GM12878 (cell line): ENCODE measurements around the gene OPRM1.

Experiments used
- BCL3 ChIP-seq: IDR thresholded peaks from 2 replicates; pipeline ENCODE4 v1.6.1; 2011; ENCODE audit warnings: borderline replicate concordance, low read depth, mild to moderate bottlenecking, moderate library complexity, low read length; ENCODE audit not compliant: insufficient read depth, poor library complexity, severe bottlenecking
- CHD1 ChIP-seq: IDR thresholded peaks from 2 replicates; pipeline ENCODE4 v1.6.1; 2012; ENCODE audit warnings: low read depth, low read length, improper control_type of control experiment
- CREM ChIP-seq: IDR thresholded peaks from 2 replicates; pipeline ENCODE4 v1.6.1; 2014; ENCODE audit warnings: antibody characterized with exemption, low read depth
- CTCF ChIP-seq, 3 experiments: IDR thresholded peaks in 2 of 3; conservative IDR thresholded peaks in 1 of 3; 2 replicates each; pipeline ENCODE4 v1.5.1; 2011; ENCODE audit warnings: low read depth in 3 of 3, low read length in 3 of 3, mild to moderate bottlenecking in 3 of 3, control low read depth in 2 of 3, moderate library complexity in 2 of 3, inconsistent platforms in 1 of 3, mixed read lengths in 1 of 3; ENCODE audit not compliant: control insufficient read depth in 2 of 3, insufficient read depth in 1 of 3; ENCODE audit errors: extremely low read depth in 1 of 3
- EED ChIP-seq: sonication (generic); IDR thresholded peaks from 2 replicates; pipeline ENCODE4 v1.6.1; 2016; ENCODE audit warnings: antibody characterized with exemption, low read depth
- EGR1 ChIP-seq, 2 experiments: IDR thresholded peaks; 1 replicate in 1 of 2; 2 replicates in 1 of 2; pipeline ENCODE4 v1.6.1; 2011 to 2012; ENCODE audit warnings: low read depth in 2 of 2, low read length in 2 of 2, borderline replicate concordance in 1 of 2, mild to moderate bottlenecking in 1 of 2, moderate library complexity in 1 of 2
- EZH2 ChIP-seq: IDR thresholded peaks from 2 replicates; pipeline ENCODE4 v1.6.1; 2012; ENCODE audit warnings: low read depth, mild to moderate bottlenecking, control low read depth, inconsistent platforms, low read length, borderline replicate concordance; ENCODE audit not compliant: control insufficient read depth
- IRF4 ChIP-seq: IDR thresholded peaks from 2 replicates; pipeline ENCODE4 v1.6.1; 2011; ENCODE audit warnings: low read depth, low read length
- MAX ChIP-seq: IDR thresholded peaks from 2 replicates; pipeline ENCODE4 v1.6.1; 2012; ENCODE audit warnings: low read depth, low read length, improper control_type of control experiment
- MLLT1 ChIP-seq: fragments of 450-650 bp; IDR thresholded peaks from 2 replicates; pipeline ENCODE4 v1.6.1; 2016; ENCODE audit warnings: mild to moderate bottlenecking
- POLR2A ChIP-seq: IDR thresholded peaks from 2 replicates; pipeline ENCODE4 v1.6.1; 2011; ENCODE audit warnings: low read depth, mild to moderate bottlenecking, low read length
- RELA ChIP-seq: fragments of 450-650 bp; IDR thresholded peaks from 2 replicates; pipeline ENCODE4 v1.8.0; 2014; ENCODE audit warnings: borderline replicate concordance; ENCODE audit not compliant: partially characterized antibody
- ZBTB33 ChIP-seq: fragments of 450-650 bp; IDR thresholded peaks from 2 replicates; pipeline ENCODE4 v1.6.1; 2017; ENCODE audit warnings: mild to moderate bottlenecking
- ZNF217 ChIP-seq: fragments of 450-650 bp; IDR thresholded peaks from 2 replicates; pipeline ENCODE4 v1.6.1; 2017; ENCODE audit warnings: antibody characterized with exemption, mild to moderate bottlenecking

- TF ChIP-seq CHD1 (no peak), CTCF (IDR thresholded peaks at IDR 0.05 in 2 of 3, conservative IDR thresholded peaks at IDR 0.05 in 1 of 3; ENCODE audit: control insufficient read depth in 2 of 3, extremely low read depth in 1 of 3, insufficient read depth in 1 of 3, low read depth in 3 of 3, low read length in 3 of 3) (no peak), EZH2 (no peak), MAX (no peak), EED (no peak), POLR2A (no peak), CREM (no peak), MLLT1 (no peak), RELA (no peak), ZNF217 (no peak), BCL3 (no peak), IRF4 (no peak), EGR1 (IDR thresholded peaks at IDR 0.05; ENCODE audit: borderline replicate concordance in 1 of 2, low read depth in 2 of 2, low read length in 2 of 2) (no peak), ZBTB33 (no peak)
Observed at GRCh38 chr6:154218301-154218700, 179.3 kb downstream of the OPRM1 start.
